ENCODE data around the gene TRIM72. TPM values are rescaled to one million over a fixed set of nuclear protein-coding genes. Genes with fewer than 3 reads are reported as not detected.

Gene TRIM72
- total RNA-seq, 1 donor from 2014 or later: not detected

Other genes with a start within 250 kb of the TRIM72 start
- gene HSD3B7, start 228.9 kb upstream of the TRIM72 start, total RNA-seq: 11.3 and 14.9 TPM in 2 replicates
- gene STX1B, start 203.5 kb upstream of the TRIM72 start, total RNA-seq: 0.33 and 0.39 TPM in 2 replicates
- gene STX4, start 180.6 kb upstream of the TRIM72 start, total RNA-seq: 32.0 and 32.5 TPM in 2 replicates
- gene ZNF668, start 139.9 kb upstream of the TRIM72 start, total RNA-seq: 6.8 and 9.2 TPM in 2 replicates
- 13.8 and 14.1 TPM in 2 replicates for gene ZNF646, start 139.7 kb upstream of the TRIM72 start, total RNA-seq
- 0.92 TPM in 2 replicates for gene PRSS53, start 125.2 kb upstream of the TRIM72 start, total RNA-seq
- 53.6 and 78.7 TPM in 2 replicates for gene VKORC1, start 119.3 kb upstream of the TRIM72 start, total RNA-seq
- gene BCKDK, start 105.7 kb upstream of the TRIM72 start, total RNA-seq: 19.8 and 20.2 TPM in 2 replicates
- gene KAT8, start 96.5 kb upstream of the TRIM72 start, total RNA-seq: 39.5 and 40.4 TPM in 2 replicates
- gene PRSS8, start 78.4 kb upstream of the TRIM72 start, total RNA-seq: not detected in 2 replicates
- gene PRSS36, start 64.1 kb upstream of the TRIM72 start, total RNA-seq: 0.40 and 0.49 TPM in 2 replicates
- 42.0 and 61.1 TPM in 2 replicates for gene FUS, start 34.0 kb upstream of the TRIM72 start, total RNA-seq
- gene PYCARD, start 11.4 kb upstream of the TRIM72 start, total RNA-seq: 68.2 and 81.8 TPM in 2 replicates
- not detected in 2 replicates for gene PYDC1, start 3.0 kb downstream of the TRIM72 start, total RNA-seq
- not detected in 2 replicates for gene ITGAM, start 45.9 kb downstream of the TRIM72 start, total RNA-seq
- gene ITGAX, start 141.1 kb downstream of the TRIM72 start, total RNA-seq: 0.04 and 1.1 TPM in 2 replicates
- gene ITGAD, start 179.2 kb downstream of the TRIM72 start, total RNA-seq: not detected in 2 replicates
- not detected in 2 replicates for gene COX6A2, start 214.2 kb downstream of the TRIM72 start, total RNA-seq
- 0.07 TPM in 2 replicates for gene ZNF843, start 228.7 kb downstream of the TRIM72 start, total RNA-seq
- 12.6 and 15.6 TPM in 2 replicates for gene ARMC5, start 245.4 kb downstream of the TRIM72 start, total RNA-seq

Data from pulmonary artery endothelial cell (primary cell).